ENCODE data around the gene CTTNBP2.

DNA sequence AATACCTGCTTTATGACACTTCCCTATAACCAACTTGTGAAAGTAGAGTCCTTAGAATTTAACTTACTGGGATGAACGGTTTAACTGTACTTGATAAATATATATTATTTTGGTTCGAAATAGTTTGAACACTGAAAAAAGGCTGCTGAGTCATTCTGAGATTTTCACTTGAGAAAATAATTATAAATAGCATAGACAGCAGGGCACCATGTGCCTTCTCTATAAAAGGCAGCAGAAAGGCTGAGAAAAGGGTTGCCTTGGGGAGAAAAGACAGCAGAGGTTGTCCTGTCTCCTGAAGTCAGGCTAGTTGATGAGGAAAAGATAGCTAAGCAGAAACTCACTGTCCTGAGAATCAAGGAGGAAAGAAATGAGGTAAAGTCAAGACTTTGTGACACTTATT, 92.4 kb downstream of the CTTNBP2 start:
- no peak for TF ChIP-seq ZBTB11 (CRISPR knock-in tag; IDR thresholded peaks at IDR 0.05)
- peak; percentile 82; the same call in 1 of the 2 replicates for TF ChIP-seq ATF2 (IDR thresholded peaks at IDR 0.05; ENCODE audit: low read length)
- peak in 1 of 2 experiments; percentile 33; a peak in 2 of 4 replicates for TF ChIP-seq BHLHE40 (IDR thresholded peaks at IDR 0.05; ENCODE audit: borderline replicate concordance in 1 of 2, low read depth in 2 of 2, low read length in 1 of 2)
- TF ChIP-seq CEBPB (IDR thresholded peaks at IDR 0.05; ENCODE audit: borderline replicate concordance in 1 of 2, low read depth in 2 of 2, low read length in 2 of 2): no peak
- no peak for TF ChIP-seq NR2C2 (IDR thresholded peaks at IDR 0.05; ENCODE audit: borderline replicate concordance, control insufficient read depth, insufficient read length, low read depth)
- TF ChIP-seq FOXK2 (IDR thresholded peaks at IDR 0.05): no peak
- peak; percentile 48; the same call in 1 of the 2 replicates for TF ChIP-seq GABPA (IDR thresholded peaks at IDR 0.05; ENCODE audit: low read depth)
- TF ChIP-seq TAF1 (IDR thresholded peaks at IDR 0.05; ENCODE audit: borderline replicate concordance, low read depth, low read length): 0 out of 2 replicates have a peak, but pooled peaks have one; percentile 24
- TF ChIP-seq, protein P1, sequence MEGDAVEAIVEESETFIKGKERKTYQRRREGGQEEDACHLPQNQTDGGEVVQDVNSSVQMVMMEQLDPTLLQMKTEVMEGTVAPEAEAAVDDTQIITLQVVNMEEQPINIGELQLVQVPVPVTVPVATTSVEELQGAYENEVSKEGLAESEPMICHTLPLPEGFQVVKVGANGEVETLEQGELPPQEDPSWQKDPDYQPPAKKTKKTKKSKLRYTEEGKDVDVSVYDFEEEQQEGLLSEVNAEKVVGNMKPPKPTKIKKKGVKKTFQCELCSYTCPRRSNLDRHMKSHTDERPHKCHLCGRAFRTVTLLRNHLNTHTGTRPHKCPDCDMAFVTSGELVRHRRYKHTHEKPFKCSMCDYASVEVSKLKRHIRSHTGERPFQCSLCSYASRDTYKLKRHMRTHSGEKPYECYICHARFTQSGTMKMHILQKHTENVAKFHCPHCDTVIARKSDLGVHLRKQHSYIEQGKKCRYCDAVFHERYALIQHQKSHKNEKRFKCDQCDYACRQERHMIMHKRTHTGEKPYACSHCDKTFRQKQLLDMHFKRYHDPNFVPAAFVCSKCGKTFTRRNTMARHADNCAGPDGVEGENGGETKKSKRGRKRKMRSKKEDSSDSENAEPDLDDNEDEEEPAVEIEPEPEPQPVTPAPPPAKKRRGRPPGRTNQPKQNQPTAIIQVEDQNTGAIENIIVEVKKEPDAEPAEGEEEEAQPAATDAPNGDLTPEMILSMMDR (IDR thresholded peaks at IDR 0.05 in 2 of 3, conservative IDR thresholded peaks at IDR 0.05 in 1 of 3; ENCODE audit: control insufficient read depth in 2 of 3, extremely low read depth in 1 of 3, insufficient read depth in 1 of 3, low read depth in 3 of 3, low read length in 3 of 3): no peak
